H7 (cell line): Measurements from ENCODE around the gene TFF1. TPM values are rescaled to one million over a fixed set of nuclear protein-coding genes. Genes with fewer than 3 reads are reported as not detected.

Source experiments
- DNase-seq: peaks from one replicate; pipeline ENCODE4 v3.0.0; 2012
- H3K27me3 ChIP-seq: 2 replicates; pipeline ENCODE4 v1.6.0; 2011; ENCODE audit warnings: mild to moderate bottlenecking, low read length; ENCODE audit not compliant: control insufficient read depth, insufficient read depth
- H3K36me3 ChIP-seq: replicated peaks from 2 replicates; pipeline ENCODE4 v1.5.1; 2011; ENCODE audit warnings: low read length; ENCODE audit not compliant: control insufficient read depth, insufficient read depth
- H3K4me3 ChIP-seq: 2 replicates; pipeline ENCODE4 v1.5.1; 2011; ENCODE audit warnings: low read depth, mild to moderate bottlenecking, control low read depth, low read length, moderate library complexity; ENCODE audit not compliant: insufficient read depth
- total RNA-seq: library from RNA; depleted of rRNA; stranded (reverse); fragments of >200 nt; shearing (Covaris generic); gene quantifications from 2 replicates; pipeline ENCODE4 v1.2.3, GENCODE V29; 2014

TFF1 gene
- total RNA-seq, 1 experiment from 2014 or later: not detected

DNA sequence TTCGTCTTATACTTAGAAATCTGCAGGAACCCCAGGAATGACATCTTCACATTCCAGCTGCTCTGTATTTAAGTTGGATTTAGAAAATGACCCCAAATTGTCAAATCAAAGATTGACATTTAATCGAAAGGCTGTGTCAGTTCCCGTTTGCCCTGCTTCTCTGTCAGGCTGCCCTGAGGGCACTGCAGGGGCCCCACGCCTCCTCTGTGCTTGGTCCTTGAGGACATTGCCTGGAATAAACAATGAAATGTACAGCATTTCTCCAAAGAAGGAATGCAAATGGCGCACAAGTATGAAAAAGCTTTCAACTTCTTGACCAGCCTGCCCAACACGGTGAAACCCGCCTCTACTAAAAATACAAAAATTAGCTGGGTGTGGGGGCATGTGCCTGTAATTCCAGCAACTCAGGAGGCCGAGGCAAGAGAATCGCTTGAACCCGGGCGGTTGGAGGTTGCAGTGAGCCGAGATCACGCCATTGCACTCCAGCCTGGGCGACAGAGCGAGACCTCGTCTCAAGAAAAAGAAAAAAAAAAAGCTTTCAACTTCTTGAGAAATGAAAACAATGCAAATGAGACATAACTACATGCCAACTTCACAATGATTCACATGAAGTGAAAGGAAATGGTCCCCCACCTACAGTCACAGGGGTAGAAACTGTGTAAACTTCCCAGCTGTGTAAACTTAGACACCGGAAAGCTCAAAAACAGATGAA, 26.6 kb upstream of the TFF1 start:
- no peaks in the 10 kb centered on the region for H3K36me3 ChIP-seq
- no peaks in the 10 kb centered on the region for H3K27me3 ChIP-seq
- H3K4me3 ChIP-seq: no peak overlapping the region
- DNase-seq: no peak

DNA sequence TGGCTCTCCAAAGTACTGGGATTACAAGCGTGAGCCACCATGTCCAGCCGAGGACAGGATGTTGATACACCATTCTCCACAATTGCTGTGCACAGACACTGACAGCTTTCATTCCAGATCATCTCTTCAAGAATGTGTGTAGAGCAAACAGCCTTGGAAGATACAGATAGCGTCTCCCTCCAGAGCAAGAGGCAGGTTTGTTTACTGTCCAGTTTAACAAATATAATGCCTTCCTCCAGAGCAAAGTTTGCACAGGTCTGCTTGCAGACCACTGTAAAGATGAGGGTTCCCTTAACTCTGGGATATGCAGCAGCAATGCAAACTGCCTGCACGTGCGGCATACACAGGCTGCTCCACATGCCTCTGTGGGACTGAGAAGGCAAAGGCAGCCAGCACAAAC, 25.0 kb upstream of the TFF1 start:
- no peak overlapping the region for H3K4me3 ChIP-seq
- no peak for DNase-seq
- no peaks in the 10 kb centered on the region for H3K36me3 ChIP-seq
- H3K27me3 ChIP-seq: no peaks in the 10 kb centered on the region

DNA sequence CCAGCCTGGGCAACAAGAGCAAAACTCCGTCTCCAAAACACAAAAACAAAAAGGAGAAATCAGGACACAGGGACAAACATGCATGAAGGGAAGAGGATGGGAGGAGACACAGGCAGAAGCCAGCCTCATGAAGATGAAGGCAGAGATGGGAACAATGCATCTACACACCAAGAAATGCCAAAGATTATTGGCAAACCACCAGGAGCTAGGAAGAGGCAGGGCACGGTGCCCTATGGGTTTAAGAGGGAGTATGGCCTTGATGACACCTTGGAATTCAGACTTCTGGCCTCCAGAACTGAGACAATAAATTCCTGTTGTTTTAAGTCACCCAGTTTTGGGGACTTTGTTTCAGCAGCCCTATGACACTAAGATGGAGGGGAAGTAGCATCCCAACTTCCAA, 24.4 kb upstream of the TFF1 start:
- H3K4me3 ChIP-seq: no peak overlapping the region
- no peaks in the 10 kb centered on the region for H3K36me3 ChIP-seq
- H3K27me3 ChIP-seq: no peaks in the 10 kb centered on the region
- no peak for DNase-seq

DNA sequence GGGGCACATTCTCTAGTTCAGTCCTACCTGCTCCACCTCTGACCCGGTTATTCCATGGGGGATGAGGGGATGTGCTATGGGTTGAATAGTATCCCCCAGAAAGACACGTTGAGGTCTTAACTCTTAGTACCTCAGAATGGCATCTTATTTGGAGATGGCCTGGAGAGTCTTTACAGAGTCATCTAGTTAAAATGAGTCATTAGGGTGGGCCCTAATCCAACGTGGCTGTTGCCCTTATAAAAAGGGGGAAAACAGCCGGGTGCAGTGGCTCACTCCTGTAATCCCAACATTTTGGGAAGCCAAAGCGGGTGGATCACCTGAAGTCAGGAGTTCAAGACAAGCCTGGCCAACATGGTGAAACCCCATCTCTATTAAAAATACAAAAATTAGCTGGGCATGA, 23.9 kb upstream of the TFF1 start:
- H3K36me3 ChIP-seq: no peaks in the 10 kb centered on the region
- no peak for DNase-seq
- no peak overlapping the region for H3K4me3 ChIP-seq
- H3K27me3 ChIP-seq: no peaks in the 10 kb centered on the region

DNA sequence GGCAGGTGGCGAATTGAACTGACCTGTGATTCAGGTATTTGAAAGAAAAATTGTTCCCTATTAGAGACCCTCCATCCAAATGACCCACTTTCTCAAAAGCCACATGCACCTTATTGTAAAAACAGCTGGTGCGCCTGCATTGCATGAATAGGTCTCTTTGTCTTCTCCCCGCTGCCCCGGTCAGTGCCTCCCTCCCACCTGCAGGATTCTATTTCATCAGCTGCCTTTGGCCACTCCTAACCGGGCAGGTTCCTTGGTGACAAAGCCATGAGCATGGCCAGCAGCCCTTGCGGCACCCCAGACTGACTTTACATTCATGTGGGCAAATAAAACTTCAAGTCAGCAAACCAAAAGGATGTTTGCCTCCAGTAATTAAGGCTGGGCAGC, 23.1 kb upstream of the TFF1 start:
- peak; percentile 61 for DNase-seq
- Histone ChIP-seq H3K4me3 (no peak overlapping the region), H3K27me3 (no peaks in the 10 kb centered on the region), H3K36me3 (no peaks in the 10 kb centered on the region)

DNA sequence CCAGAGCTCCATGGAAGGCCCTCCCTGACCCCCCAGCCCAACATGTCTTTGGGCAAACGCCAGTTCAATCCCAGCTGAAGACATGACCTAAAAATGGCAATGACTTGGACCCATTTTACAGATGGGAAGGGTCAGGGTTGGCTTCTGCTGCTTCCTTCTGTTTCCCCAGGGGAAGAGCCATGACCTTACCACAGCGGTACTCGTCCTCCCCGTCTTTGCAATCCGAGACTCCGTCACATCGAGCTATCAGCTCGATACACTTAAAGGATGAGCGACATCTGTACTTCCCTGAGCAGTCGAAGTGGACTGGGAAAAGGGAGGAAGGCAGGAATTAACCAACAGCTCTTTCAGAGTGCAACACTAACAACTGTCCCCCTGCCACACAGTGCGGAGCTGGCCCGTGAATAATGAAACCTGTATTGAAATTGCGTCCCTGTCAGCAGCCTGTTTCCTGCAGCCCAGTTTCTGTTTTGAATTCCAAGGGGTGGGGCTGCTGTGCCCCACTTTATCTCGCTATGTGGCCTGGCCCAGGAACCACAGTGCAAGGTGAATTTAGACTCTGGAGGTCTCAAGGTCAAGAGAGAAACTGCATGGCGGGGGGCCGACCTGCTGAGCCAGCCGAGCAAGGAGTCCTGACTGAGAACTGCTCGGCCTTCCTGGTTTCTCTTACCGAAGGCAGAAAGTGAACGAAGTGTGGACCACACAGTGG, 22.6 kb upstream of the TFF1 start:
- Histone ChIP-seq H3K36me3 (no peaks in the 10 kb centered on the region), H3K27me3 (no peaks in the 10 kb centered on the region), H3K4me3 (no peak overlapping the region)
- DNase-seq: peak; percentile 55

DNA sequence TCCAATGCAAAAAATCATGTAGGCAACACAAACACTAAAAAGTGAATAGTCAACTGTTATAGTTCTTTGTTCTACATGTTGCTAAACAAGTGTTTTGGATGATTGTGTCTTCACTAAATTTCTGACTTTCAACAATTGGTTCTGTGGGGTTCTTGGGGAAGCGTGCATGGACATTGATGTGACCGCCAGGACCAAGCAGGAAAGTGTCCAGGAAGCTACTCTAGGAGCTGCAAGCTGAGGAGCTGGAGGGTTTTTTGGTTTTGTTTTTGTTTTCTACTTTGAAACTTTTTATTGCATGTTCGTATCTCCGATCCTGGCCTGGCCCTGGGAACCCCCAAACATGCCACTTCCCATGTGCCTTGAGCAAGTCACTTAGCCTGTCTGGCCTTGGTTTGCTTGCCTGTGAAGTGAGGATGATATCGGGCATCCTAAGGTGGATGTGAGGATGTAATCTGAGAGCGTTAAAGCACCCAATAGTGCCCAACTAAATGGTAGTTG, 21.6 kb upstream of the TFF1 start:
- DNase-seq: no peak
- Histone ChIP-seq H3K4me3 (no peak overlapping the region), H3K36me3 (no peaks in the 10 kb centered on the region), H3K27me3 (no peaks in the 10 kb centered on the region)

DNA sequence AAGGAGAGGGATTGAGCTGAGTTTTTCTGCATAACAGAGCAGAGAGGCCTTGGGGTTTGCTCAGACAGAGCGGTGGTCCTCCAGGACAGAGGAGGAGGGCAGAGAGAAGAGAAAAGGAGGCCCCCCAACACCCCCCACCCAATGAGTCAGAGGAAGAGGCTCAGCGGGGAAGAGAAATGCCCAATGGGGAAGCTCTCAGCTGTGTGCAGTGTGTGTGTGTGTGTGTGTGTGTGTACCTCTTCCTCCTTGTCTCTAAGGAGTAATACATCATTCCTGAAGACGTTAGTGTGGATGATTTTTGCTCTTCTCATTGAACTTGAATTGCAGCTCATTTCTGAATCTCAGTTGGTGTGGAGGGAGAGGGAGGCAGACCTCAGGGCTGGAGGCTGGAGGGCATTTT, 20.8 kb upstream of the TFF1 start:
- Histone ChIP-seq H3K27me3 (no peaks in the 10 kb centered on the region), H3K4me3 (no peak overlapping the region), H3K36me3 (no peaks in the 10 kb centered on the region)
- peak; percentile 29 for DNase-seq

DNA sequence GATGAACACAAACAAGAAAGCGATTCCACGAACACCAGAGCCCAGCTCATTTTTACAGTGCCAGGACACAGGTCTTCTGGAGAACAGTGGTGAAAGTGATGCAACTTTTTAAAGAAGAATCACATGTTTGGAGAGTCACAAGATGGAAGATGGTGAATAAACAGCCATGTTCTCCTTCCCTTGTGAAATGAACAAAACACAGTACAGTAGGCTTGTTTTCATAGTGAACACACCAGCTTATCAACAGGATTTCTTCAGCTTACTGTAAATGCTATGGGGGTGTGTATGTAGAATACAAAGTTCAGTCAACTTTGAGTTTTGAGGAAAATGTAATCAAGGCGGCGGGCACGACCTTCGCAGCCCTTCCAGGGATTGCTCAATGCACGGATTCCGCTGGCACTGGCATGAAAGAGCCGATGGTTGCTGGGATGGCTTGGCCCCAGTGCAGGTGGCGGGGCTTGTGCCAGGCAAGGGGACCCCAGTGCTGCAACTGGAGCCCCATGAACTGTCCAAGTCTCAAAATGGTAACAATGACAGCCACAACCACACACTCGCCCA, 19.8 kb upstream of the TFF1 start:
- H3K36me3 ChIP-seq: no peaks in the 10 kb centered on the region
- H3K4me3 ChIP-seq: no peak overlapping the region
- H3K27me3 ChIP-seq: no peaks in the 10 kb centered on the region
- DNase-seq: no peak

DNA sequence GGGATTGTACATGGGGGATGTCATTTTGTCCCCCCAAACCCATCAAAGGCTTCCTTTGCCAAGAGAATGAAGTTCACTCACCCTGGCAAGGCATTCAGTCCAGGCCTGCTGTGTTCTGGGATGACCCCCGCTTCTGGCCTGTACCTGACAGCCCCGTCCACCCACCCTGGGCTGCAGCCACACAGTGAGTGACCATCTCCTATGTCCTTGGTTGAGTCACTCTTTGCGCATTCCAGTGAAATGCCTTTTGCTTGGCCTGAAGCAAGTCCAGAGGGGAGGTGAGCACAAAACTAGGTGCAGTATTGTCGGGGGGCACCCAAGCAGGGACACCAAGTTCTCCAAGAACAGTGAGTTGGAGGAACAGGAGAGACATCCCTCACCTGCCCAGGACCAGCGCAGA, 19.3 kb upstream of the TFF1 start:
- Histone ChIP-seq H3K36me3 (no peaks in the 10 kb centered on the region), H3K27me3 (no peaks in the 10 kb centered on the region), H3K4me3 (no peak overlapping the region)
- DNase-seq: no peak

DNA sequence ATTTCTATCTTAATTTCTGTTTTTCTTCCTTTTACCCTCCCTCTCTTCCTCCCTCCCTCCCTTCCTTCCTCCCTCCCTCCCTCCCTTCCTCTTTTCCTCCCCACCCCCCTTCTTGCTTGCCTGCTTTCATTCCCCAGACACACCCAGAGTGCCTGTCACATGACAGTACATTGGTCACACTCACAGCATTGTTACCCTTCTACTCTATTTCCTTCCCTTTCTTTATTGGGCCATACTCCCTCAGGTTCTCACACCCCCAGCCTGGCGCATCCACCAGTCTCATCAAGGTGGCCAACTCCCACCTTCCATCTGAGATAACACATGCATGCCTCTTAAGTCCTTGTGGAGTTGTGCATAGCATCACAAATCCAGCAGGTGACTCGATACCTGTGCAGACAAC, 18.7 kb upstream of the TFF1 start:
- DNase-seq: no peak
- no peaks in the 10 kb centered on the region for H3K36me3 ChIP-seq

DNA sequence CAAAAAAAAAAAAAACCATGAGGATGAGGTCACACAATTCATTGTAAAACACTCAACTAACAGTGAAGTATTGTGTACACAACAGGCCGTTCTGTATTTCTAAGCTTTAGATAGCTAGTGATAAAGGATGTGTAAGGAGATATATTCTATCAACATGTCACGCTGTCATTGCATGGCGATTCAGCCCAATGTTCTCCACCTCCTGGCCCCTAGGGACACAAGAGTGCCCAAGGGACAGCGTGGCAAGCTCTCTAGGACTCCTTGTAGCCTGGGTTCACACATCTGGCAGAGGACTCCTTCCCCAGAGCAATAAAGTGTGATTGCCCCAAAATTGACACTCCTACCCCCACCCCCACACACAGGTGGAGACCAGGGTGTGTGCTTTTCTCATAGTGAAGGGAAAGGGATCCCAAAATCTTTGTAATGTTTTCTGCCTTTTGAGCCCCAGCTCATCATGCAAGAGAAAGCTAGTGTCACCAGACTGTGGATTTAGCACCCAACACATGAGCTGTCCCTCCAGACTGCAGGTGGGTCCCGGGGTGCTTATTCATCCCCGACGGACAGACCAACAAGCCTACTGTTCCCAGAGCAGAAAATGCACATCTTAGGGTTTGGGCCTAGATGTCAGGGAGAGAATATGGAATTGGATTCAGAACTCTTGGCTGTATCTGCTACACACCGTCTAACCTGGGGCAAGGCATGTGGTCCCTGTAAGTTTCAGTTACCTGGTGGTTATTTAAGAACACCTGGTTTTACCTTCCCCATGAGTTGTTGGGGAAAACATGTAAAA, 18.0 kb upstream of the TFF1 start:
- DNase-seq: no peak
- no peaks in the 10 kb centered on the region for H3K36me3 ChIP-seq
- no peak overlapping the region for H3K4me3 ChIP-seq
- no peaks in the 10 kb centered on the region for H3K27me3 ChIP-seq

More for the DNA sequence above, 18.7 kb upstream of the TFF1 start:
- H3K27me3 ChIP-seq: no peaks in the 10 kb centered on the region
- H3K4me3 ChIP-seq: no peak overlapping the region

DNA sequence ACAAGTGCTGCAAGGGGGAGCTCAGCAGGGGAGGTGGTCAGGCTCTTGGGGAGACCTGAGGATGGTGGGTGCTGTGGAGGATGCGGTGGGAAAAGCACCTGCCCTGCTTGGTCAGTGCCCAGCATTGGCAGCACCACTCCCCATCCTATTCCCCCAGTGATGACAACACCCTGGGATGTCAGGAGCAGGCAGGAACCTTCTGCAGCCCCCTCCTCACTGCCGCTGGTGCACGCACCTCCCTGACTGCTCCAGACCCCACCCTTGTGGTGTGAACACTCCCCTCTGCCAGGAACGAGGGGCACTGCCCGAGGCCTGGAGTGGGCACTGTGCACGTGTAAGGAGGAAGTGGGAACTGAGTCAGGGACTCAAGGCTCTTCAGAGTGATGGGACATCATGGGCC, 17.0 kb upstream of the TFF1 start:
- Histone ChIP-seq H3K27me3 (no peaks in the 10 kb centered on the region), H3K4me3 (no peak overlapping the region), H3K36me3 (no peaks in the 10 kb centered on the region)
- no peak for DNase-seq

DNA sequence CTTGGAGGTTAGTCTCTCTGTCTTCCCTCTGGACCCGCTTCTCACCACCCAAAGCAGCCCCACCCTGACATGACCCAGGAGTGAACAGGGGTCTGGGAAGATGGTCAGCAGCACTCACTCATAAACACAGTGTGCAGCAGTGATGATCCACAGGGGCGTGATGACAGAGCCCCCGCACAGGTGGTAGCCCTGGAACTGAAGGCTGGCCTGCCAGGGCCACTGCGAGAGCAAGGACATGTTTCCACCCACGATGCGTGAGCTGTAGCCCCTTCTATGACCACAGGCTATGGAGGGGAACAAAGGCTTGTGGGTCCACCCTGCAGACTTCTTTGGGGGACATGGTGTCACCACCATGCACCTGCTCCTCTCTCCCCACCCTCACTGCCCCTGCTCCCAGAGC, 16.6 kb upstream of the TFF1 start:
- no peak overlapping the region for H3K4me3 ChIP-seq

More for the DNA sequence above, 16.6 kb upstream of the TFF1 start:
- Histone ChIP-seq H3K27me3 (no peaks in the 10 kb centered on the region), H3K36me3 (no peaks in the 10 kb centered on the region)
- no peak for DNase-seq
